ENCODE results near the gene PRDM16. TPM values are rescaled to one million over a fixed set of nuclear protein-coding genes. Genes with fewer than 3 reads are reported as not detected.

PRDM16 gene
- total RNA-seq, 1 donor from 2014 or later = not detected

GRCh38 chr1:3483801-3484444 lies 414.9 kb downstream of the PRDM16 start:
- DNase-seq = peak; percentile 62

DNA sequence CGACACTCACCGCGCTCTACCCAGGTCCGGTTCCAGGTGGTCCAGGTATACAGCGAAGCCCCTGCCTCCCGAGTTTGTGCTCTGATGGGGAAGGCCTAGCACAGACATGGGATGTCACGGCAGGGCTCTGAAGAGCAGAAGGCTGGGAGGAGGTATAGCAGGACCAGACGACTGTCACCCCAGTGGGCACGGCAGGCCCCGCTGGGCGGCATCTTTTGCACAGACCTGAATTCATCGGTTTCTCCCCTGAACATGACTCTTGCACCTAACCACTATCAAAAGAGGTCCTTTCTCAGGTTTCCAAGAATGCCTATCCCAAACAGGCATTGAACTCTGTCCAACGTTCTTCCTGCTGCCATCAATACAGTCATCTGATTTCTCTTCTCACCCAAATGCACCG lies 416.0 kb downstream of the PRDM16 start:
- DNase-seq = no peak

Other genes with a start within 250 kb of the PRDM16 start
- gene ACTRT2, start 47.7 kb upstream of the PRDM16 start, total RNA-seq = not detected in 2 replicates